Measurements from ENCODE around the gene ADTRP.

Gene ADTRP

GRCh38 chr6:11780097-11780428 lies 1.5 kb upstream of the ADTRP start:
- Histone ChIP-seq H3K4me3 (no peak overlapping the region), H3K27ac (no peak overlapping the region)

DNA sequence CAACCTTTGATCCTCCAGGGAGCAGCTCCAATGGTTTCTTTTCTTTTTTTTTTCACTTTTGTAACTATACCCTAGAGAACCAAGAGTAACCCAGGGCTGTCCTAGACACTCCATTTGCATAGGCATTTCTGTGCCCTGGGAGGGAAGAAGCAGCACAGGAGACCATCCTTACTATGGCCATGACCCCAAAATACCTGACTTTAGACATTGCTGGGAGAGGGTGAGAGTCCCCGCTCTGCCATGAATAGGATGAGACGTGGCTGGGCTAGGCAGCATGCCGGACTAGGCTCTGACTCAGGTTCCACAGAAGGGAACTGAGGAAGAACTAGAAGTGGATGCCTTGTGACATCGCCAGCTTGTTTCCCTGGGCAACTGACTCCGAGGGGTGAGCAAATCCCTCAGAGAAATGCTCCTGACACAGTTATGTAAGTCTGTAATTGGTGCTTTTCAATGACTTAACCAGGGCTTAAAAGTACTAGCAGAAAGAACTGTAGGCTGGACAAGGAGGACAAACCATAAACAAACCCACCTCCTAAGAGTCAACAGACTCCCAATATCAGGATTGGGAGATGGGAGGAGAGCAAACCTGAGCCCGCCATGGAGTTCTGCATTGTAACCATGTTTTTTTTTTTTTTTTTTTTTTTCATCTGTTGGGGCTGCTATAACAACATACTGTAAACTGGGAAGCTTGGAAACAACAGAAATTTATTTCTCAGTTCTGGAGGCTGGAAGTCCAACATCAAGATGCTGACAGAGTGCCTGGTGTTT lies 910 bp upstream of the ADTRP start:
- Histone ChIP-seq H3K4me3 (no peak overlapping the region), H3K27ac (peak overlapping the region in 1 of 21 experiments; percentile 33)

- no peak overlapping the region for H3K4me3 ChIP-seq
- no peak overlapping the region for H3K27ac ChIP-seq
These were observed 567 bp downstream of the ADTRP start for GRCh38 chr6:11778036-11778435.

DNA sequence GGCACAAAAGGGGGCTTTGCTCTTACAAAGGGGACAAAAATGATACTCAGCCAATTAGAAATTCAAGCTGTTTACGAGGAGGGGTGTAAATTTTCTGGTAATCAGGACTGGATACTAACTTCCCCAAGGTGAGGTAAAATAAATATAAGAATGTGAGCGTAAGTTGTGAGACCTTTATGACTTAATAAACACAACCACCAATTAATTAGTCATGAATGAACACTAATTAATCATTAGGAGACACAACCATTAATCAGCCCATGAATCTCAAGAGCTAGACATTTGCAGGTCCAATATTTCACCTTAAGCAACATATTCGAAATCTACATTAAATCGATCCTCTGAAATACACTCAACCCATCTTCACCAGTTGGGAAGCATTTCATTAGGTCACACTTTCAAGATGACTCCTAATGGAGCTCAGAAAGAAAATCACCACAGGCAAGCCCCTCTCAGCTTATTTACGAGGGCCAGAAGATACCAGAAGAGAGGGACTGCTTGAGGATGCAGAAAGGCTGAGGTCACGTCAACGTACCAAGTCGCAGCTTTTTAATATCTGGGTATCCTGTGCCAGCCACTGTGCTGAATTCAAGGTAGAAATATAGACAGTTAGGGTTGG lies 2.7 kb downstream of the ADTRP start:
- no peak overlapping the region for H3K27ac ChIP-seq

DNA sequence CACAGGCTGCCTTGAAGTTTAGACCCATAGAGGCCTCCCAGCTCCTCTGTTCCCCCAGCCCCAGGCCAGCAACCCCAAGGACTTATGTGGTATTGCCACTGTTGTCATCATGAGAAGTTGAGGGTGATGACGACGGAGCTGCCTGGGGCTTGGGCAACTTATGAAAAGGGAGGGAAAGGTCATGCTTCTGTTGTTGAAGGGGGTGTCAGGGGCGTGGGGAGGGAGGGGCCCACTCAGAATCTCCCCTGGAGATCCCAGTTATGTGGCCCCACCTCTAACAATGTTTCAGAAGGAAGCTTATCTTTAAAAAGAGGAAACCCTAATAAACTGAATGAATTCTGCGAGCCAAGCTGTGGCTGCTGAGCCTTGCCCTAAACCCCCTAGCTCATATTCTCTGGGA lies 4.2 kb downstream of the ADTRP start:
- H3K27ac ChIP-seq = no peak overlapping the region

More for the DNA sequence above, 2.7 kb downstream of the ADTRP start:
- no peak overlapping the region for H3K4me3 ChIP-seq

GRCh38 chr6:11773581-11773980 lies 5.0 kb downstream of the ADTRP start:
- no peak overlapping the region for H3K4me3 ChIP-seq
- peak overlapping the region in 4 of 21 experiments; percentile 55 to 95 (median 90) for H3K27ac ChIP-seq

More for the DNA sequence above, 4.2 kb downstream of the ADTRP start:
- no peak overlapping the region for H3K4me3 ChIP-seq

GRCh38 chr6:11773013-11773412 lies 5.6 kb downstream of the ADTRP start:
- Histone ChIP-seq H3K27ac (peak overlapping the region in 16 of 21 experiments; percentile 15 to 97 (median 90)), H3K4me3 (no peak overlapping the region)

DNA sequence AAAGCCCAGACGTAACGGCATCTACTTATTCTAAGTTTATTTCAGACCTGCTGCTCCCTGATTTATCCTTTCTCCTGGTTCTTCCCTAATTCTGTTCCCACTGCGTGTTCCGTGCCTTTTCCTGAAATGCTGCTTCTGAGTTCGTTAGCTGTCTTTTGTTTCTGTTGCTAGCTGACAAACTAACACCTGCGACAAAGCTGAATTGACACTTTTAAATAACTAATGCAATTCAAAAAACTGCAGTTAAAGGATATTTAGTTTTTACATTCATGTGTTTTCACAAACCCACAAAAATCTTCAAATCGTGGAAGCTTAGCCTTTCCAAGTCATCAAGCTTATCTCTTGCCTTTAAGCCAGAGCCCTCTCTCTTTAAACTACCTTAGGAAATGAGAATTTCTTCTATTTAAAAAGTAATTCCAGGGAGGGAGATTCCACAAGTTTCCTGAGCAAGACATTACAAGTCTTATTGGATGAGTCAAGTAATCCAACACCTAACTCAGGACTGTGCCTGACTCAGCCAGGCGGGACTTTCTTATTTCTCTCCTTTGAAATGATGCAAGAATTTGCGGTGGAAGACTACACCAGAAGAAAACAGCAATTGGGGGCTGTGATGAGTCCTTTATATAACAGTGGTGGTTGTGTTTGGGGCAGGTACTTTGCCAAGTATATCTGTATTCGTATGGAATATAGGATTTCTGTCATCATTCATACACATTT lies 6.3 kb downstream of the ADTRP start:
- Histone ChIP-seq H3K4me3 (no peak overlapping the region), H3K27ac (peak overlapping the region in 20 of 21 experiments; percentile 50 to 97 (median 92))

DNA sequence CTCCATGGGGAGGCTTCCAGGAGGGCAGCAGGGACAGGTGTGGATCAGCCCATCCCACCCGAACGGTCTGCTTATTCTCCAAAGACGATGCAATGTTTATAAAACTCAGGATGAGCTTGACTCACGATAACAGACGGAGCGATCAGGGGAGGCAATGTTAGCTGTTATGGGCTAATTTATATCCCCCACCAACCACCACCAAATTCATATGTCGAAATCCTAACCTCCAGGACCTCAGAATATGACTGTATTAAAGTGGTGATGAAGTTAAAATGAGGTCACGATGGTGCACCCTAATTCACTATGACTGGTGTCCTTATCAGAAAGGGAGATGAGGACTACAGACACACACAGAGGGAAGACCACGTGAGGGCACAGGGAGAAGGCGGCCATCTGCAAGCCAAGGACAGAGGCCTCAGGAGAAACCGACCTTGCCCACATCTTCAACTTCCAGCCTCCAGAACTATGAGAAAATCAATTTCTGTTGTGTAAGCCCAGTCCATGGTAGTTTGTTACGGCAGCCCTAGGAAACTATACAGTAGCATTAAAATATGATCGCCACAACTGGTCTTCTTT lies 7.0 kb downstream of the ADTRP start:
- H3K4me3 ChIP-seq = no peak overlapping the region
- H3K27ac ChIP-seq = peak overlapping the region; percentile 65 to 97 (median 92)

DNA sequence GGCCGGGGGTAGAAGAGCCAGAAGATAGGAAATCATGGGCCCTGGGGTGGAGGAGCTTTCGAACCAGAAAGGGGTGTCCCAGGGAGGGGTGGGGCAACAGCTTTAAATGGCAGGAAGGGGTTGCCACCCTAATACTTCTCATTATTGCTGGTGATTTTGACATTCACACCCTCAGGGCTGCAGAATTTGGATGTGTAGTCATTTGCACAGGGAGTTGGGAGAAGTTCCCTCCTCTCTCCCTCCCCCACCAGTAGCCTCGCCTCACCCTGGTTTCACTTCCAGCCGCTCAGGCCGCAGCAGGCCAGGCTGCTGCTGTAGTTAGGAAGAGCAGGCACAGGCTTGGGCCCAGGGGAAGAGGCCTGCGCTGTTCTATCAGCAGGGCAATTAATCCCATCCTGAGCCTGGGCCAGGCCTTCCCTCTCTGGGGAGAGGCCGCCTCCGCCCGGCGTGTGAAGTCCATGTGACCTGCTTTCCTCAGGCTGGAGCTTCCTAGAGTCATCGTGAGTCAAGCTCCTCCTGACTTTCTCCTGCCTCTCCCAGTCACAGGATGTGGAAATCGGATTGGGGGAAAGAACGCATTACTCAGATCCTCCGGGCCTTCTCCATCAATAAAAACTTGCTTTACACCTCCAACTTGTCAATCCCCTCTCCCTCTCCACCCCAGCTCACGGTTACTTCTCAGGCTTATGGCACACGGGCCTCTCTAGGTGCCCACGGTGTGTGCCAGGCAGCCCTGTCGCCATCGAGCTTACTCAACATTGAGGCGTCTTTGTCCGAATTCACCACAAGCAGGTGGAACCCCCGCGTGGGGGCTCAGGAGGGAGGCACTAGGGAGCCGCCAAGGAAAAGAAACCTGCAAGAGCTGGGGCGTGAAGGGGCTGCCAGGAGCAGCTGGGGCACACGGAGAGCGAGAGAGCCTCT lies 7.8 kb downstream of the ADTRP start:
- H3K27ac ChIP-seq = peak overlapping the region; percentile 65 to 97 (median 93)
- peak overlapping the region in 1 of 7 experiments; percentile 5 for H3K4me3 ChIP-seq

- H3K27ac ChIP-seq = peak overlapping the region in 20 of 21 experiments; percentile 78 to 97 (median 92)
- H3K4me3 ChIP-seq = peak overlapping the region in 1 of 7 experiments; percentile 5
These were observed 8.6 kb downstream of the ADTRP start for GRCh38 chr6:11769811-11770545.

DNA sequence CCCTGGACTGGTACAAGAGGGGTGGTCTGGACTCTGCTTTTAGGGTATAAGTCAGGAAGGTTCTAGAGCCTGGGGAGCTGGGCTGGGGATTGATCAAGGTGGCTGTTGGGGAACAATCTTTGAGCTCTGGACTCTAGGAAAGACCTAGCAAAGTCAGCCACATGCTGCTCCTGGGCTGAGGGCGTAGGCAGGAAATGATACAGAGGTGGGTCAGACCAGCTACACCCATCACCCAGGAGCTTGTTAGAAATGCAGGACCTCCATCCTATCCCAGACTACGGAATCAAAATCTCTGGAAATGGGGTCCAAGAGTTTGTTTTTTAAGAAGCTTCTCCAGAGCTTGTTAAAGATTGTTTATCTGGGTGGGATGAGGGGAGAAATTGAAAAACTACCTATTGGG lies 9.4 kb downstream of the ADTRP start:
- H3K27ac ChIP-seq = peak overlapping the region in 15 of 21 experiments; percentile 13 to 97 (median 92)

GRCh38 chr6:11767978-11768756 lies 10.4 kb downstream of the ADTRP start:
- Histone ChIP-seq H3K4me3 (no peak overlapping the region), H3K27ac (peak overlapping the region in 5 of 21 experiments; percentile 7 to 94 (median 93))

More for the DNA sequence above, 9.4 kb downstream of the ADTRP start:
- no peak overlapping the region for H3K4me3 ChIP-seq

DNA sequence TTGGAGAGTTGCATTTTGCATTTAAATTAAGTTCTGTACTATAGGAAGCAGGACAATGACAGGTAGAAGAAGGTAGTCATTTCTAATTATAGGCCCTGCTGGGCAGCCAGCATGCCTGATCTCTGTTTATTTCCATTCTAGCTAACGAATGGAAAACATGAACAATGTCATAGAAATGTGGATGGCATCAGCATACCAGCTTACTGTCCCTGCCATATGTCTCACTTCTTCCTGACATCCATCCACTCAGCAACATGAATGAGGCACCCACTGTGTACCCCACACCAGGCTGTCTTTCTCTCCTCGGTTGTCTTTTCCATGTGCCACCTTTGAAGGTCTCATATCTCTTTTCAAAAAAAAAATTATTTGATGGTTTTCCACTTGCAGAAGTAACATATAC lies 11.1 kb downstream of the ADTRP start:
- Histone ChIP-seq H3K4me3 (no peak overlapping the region), H3K27ac (peak overlapping the region in 7 of 21 experiments; percentile 32 to 73 (median 55))

DNA sequence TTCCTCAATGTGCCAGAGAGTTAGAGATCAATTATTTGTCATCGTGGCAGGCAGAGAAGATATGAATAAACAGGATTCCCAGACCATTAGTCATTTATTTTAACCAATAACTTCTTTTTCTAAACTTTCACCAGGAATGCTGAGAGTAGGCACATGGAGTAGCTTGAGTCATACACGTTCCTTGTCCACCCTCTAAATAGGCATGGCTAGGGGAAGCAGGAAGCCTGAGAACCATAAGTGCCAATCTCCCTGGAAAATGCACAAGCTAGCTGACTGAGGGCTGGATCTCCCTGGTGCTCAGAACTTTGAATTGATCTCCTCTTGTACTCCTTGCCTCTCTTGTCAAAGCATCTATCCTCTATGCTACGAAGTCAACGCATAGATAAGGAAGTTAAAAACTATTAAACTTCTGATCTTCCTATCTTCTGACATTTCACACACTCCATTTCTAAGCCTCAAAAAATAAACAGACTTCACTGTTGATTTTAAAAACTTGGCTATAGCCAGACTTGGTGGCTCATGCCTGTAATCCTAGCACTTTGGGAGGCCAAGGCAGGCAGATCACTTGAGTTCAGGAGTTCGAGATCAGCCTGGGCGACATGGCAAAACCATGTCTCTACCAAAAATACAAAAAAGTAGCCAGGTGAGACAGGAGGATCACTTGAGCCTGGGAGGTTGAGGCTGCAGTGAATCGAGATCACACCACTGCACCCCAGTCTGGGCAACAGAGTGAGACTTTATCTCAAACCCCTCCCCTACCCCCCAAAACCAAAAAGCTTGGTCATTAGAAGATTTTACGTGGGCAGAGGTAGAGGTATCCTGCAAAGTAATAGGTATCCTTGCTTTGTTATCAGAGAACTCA lies 11.8 kb downstream of the ADTRP start:
- H3K4me3 ChIP-seq = no peak overlapping the region
- H3K27ac ChIP-seq = peak overlapping the region in 17 of 21 experiments; percentile 14 to 78 (median 51)

- H3K27ac ChIP-seq = peak overlapping the region in 14 of 21 experiments; percentile 5 to 78 (median 46)
- no peak overlapping the region for H3K4me3 ChIP-seq
These were observed 12.6 kb downstream of the ADTRP start for GRCh38 chr6:11766043-11766442.

DNA sequence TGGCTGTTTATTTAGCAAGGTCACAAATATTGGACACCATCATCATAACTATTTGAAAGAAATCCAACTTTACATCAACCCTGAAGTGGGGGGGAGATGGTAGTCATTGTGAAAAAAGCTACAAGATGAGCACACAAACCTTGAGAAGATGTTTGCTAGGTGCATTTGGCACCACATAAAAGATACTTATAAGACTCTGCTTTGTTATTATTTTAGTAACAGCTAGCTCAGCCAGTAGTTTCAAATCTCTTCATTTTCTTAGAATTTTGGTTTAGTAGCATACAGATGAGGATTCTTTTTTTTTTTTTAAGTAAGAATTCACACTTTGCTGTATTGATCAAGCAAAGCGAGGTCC lies 14.4 kb downstream of the ADTRP start:
- H3K27ac ChIP-seq = no peak overlapping the region

More for the DNA sequence above, 14.4 kb downstream of the ADTRP start:
- H3K4me3 ChIP-seq = no peak overlapping the region
